Activated T-helper 9 cell treated with anti-CD3 and anti-CD28 coated beads, Interleukin-2, amount 50 U/mL, for 16 hours (primary cell): ENCODE results near the gene ZBTB18.
"Not testable (repeated sequence)": the region's sequence is repeated elsewhere in the genome, so short reads cannot be mapped to it uniquely, and the experiment has no call there.

ENCODE experiments used
- DNase-seq: peaks from one replicate; pipeline ENCODE4 v3.0.0-alpha.2; 2020; ENCODE audit warnings: low read depth

The ZBTB18 gene

DNA sequence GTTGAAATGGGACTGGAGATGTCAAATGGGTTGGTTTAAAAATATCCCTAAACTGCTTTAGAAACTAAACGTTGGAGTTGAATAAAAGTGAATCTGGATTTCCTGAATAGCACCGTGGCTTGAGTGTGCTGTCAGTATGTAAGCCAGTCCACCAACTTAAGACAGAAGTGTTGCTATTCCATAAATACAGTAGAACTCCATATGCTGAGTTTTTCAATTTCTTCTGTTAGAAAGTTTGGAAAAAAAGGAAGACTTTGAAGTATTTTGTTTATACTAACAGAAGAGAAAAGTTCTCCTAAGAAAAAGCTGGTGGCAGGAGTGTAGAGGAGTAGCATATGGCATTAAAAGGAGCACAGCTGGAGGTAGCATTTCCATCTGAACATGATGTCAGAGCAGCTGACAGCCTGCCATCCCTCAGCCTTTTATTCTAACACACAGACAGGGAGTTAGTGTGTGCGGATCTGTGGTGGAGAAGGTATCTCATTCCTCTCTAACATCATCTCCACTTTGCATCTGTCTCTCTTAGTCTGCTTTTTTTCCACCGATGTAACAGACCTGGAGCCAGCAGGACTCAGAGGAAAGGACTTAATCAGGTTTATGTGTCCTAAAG is at the start of gene ZBTB18:
Gene ZBTB18, plus strand, starts transcription at position 449 of the 610 bp plus-strand sequence. Its CDS starts 149 bp downstream, at position 598.
- DNase-seq: no peak

GRCh38 chr1:244002721-244003120 is 48.4 kb upstream of the ZBTB18 start:
- no peak for DNase-seq

DNA sequence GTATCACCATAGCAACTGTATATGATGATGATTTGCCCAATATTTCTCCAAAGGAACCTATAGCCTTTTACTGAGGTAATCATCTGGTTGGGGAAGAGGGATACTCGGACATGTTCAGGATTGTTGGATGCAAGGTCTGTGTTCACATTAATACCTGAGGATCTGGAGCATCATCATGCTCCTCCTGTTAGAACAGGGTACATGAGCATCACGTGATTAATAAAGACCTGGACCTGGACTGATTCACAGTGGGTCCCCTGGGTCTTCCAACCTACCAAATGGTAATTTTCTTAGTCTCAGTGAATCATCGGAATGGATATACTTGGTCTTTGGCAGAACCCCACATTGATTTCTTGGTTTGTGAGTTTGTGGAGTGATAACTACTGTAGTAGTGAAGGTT is 45.6 kb upstream of the ZBTB18 start:
- DNase-seq: no peak

GRCh38 chr1:244006381-244006901 is 44.6 kb upstream of the ZBTB18 start:
- DNase-seq: no peak

GRCh38 chr1:244006961-244007360 is 44.1 kb upstream of the ZBTB18 start:
- no peak for DNase-seq

DNA sequence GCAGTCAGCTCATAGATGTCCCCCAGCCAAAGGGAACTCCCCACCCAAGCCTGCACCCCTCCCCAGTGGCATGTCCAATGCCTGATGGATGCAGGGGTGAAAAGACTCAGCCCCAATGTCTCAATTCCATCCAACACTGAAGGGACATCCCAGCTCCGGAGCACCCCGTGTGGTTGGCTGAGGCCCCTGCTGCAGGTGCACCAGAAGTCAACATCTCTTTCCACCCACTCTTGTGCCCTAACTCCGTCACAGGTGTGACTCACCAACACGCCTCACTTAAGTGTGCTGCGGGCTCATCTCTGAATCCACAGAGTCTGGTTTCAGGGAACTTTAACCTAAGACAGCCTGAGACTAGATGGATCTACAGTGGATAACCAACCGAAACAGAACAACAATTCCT is 40.9 kb upstream of the ZBTB18 start:
- DNase-seq: peak; percentile 20

DNA sequence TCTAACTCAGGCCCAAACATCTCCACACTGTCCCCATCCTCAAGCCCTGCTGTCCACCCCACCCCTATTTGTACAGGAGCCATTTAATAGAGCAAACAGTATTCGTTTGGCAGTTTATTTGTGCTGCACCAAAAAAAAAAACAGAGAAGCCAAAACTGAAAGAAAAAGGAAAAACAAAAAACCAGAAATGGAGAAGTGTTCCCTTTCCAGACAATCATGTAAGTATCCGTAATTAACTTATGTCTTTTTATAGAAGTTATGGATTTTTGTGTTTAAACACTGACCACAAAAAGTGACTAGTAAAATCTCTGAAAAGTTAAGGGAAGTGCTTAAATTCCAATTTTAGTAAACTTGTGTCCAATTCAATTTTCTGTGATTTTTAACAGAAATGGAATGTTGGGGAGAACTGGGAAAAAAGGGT is 40.4 kb upstream of the ZBTB18 start:
- no peak for DNase-seq

DNA sequence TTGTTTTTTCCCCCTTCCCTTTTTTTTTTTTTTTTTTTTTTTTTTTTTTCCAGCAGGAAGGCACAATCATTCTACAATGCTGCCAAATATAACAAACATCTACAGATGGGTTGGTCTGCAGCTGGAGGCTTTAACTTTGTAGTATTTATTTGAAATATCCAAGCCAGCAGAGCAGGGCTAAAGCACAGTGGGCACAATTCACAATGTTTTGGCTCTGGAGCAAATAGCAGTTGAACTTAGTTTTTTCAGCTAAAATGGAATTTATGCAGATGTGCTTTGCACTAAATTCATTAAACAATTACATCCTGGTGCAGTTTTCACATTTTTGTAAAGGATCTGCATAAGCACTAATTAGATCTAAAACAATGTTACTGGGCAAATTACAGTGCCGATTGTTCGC is 39.8 kb upstream of the ZBTB18 start:
- DNase-seq: no peak

GRCh38 chr1:244011786-244012185 is 39.3 kb upstream of the ZBTB18 start:
- DNase-seq: no peak

DNA sequence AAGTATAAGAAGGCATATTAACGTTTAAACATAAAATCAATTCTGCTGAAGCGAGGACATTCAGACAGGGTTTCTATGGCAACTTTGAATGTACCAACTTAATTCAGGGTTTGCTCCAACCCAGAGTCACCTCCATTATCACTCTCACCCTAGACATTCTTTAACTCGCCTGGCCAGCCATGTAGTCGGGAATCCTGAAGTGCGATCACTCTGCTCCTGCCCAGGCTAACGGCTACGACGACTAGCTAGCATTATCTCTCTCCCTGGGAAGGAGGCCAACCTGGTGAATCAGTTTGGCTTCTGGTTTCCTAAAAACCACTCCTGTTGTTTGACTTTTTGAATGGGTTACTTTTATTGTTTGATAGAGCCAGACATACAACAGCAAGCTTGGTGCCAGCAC is 38.9 kb upstream of the ZBTB18 start:
- no peak for DNase-seq

GRCh38 chr1:244013100-244013499 is 38.0 kb upstream of the ZBTB18 start:
- DNase-seq: no peak

DNA sequence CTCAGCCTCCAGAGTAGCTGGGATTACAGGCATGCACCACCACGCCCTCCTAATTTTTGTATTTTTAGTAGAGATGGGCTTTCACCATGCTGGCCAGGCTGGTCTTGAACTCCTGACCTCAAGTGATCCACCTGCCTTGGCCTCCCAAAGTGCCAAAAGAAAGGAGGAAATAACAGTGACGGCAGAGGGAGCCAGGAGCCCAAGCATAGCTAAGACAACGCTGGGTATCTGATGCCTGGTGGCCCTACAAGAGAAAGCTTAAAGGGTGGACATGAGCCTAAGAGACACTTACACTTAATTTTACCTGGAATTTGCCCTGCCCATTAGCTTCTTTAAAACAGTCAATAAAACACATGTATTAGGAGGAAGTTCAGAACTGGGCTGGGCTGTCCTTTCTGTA is 36.2 kb upstream of the ZBTB18 start:
- DNase-seq: not testable (repeated sequence)

- DNase-seq: no peak
These were observed 31.0 kb upstream of the ZBTB18 start for GRCh38 chr1:244019982-244020485.

- DNase-seq: no peak
These were observed 29.7 kb upstream of the ZBTB18 start for GRCh38 chr1:244021427-244021826.

DNA sequence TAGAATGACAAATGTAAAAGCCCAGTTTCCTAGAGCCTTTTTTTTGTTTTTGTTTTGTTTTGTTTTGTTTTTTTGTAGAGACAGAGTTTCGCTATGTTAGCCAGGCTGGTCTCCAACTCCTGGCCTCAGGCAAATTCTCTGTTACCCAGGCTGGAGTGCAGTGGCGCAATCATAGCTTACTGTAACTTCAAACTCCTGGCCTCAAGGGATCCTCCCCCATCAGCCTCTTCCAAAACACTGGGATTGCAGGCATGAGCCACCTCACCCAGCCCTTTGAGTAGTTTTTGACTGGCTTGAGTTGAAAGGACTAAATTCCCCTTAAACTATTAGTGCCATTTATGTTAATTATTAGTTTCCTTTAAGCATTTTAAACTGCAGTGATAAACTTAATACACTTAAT is 28.8 kb upstream of the ZBTB18 start:
- DNase-seq: no peak

GRCh38 chr1:244022864-244023440 is 28.1 kb upstream of the ZBTB18 start:
- no peak for DNase-seq

DNA sequence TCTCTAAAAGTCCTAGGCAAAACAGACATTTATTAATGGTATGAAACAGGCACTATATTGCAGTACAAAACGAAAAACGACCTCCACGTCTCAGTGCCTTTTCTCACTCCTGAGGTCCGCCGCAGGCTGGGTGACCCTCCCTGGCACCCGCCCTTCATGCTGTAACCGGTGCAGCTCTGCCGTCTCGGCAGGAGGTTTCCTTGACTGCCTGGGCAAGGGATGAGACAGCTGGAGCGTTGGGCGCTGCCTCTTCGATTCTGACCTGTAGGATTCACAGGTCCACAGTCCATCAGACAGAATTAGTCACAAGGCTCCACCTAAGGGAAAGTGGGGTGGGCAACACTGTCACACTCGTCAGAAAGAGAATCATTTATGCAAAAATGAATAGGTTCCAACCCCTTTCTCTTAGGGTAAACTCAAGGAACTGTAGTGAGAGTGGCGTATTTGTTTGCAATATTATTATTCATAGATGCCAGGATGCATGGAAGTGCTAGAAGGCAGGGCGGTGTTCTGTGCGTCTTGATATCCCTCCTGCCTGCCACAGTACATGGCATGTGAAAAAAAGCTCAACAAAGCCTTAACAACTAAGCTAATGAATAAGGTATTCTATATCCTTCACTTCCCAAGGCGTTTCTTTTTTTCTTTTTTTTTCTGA is 23.5 kb upstream of the ZBTB18 start:
- no peak for DNase-seq

GRCh38 chr1:244028701-244029100 is 22.4 kb upstream of the ZBTB18 start:
- no peak for DNase-seq

DNA sequence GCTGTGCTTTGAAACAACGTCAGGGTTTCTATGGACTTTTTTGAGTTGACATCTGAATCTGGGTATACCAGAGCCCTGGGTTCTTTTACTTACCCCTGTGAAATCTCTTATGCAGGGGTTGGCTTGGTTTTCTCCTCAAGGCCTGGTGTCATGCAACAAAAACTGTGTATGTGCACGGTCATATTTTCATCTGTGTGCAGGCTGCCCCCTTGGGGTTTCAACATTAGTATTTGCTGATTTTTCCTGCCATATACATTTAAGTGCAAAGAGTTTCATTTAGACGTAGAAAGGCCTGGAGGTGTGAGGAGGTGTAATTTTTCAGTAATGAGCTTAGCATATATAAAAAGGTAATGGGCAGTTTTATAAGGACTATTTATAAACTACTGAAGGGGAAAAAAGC is 22.0 kb upstream of the ZBTB18 start:
- DNase-seq: no peak

DNA sequence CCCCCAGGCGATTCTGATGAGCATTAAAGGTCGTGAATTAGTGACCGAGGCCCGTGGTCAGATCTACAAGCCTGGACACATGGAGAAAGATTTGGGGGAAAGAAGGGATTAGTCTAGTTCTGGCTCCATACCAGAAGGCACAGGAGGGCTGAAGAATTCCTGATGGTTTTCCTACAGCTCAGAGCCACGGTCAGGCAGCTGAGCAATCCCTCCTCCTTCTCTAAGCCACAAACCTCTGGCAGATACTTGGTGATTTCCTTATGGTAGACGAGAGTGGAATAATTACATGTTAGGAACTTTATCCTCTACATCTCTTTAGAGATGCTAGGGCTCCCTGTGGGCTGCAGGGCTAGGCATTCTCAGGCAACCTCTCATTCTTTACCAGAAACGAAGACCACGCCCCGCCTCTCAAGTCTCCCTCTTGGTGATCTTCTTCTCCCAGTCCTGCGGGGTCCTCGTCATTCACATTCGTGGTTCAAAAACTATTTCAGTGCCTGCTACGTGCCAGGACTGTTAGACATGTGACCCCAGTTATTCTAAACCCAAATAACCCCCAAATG is 20.5 kb upstream of the ZBTB18 start:
- DNase-seq: no peak

DNA sequence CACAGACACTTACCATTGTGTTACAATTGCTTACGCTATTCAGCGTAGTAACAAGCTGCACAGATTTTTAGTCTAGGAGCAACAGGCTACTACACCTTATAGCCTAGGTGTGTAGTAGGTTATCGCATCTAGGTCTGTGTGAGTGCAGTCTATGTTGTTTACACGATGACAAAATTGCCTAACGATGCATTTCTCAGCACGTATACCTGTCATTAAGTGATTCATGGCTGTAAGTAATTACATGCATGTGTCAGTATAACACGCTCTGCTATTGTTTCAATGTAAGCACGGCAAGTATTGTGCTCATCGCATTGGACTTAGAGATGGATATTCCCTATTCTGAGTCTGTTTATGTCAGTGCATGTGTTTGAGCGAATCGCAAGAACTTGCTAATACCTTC is 15.7 kb upstream of the ZBTB18 start:
- DNase-seq: no peak

DNA sequence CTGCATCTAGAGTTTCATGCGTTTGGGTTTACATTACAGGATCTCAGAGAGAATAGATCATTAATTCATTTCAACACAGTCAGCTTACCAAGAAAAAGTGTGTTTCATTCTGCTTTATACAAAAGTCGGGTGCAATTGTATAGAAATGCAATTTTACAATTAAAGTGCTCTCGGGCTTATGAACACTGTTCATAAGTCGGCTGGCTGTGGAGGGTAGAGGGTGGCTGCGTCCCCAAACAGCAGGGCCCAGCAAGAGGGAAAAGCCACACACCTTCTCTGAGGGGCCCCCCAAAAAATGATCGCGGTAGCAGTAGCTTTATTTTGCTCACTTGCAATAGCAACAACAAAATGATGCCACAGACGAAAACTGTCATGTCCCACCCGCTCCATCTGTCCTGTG is 13.8 kb upstream of the ZBTB18 start:
- no peak for DNase-seq
